RCC 7860 (cell line): ENCODE results near the gene ZBTB16.

Source experiments
- DNase-seq: peaks from one replicate; pipeline ENCODE4 v3.0.0-alpha.2; 2015; ENCODE audit warnings: low spot score
- FAIRE-seq: peaks from 2 replicates; lab custom pipeline; 2012; peaks lifted over from hg19 to GRCh38; lab: Jason Lieb, UNC

ZBTB16 gene

DNA sequence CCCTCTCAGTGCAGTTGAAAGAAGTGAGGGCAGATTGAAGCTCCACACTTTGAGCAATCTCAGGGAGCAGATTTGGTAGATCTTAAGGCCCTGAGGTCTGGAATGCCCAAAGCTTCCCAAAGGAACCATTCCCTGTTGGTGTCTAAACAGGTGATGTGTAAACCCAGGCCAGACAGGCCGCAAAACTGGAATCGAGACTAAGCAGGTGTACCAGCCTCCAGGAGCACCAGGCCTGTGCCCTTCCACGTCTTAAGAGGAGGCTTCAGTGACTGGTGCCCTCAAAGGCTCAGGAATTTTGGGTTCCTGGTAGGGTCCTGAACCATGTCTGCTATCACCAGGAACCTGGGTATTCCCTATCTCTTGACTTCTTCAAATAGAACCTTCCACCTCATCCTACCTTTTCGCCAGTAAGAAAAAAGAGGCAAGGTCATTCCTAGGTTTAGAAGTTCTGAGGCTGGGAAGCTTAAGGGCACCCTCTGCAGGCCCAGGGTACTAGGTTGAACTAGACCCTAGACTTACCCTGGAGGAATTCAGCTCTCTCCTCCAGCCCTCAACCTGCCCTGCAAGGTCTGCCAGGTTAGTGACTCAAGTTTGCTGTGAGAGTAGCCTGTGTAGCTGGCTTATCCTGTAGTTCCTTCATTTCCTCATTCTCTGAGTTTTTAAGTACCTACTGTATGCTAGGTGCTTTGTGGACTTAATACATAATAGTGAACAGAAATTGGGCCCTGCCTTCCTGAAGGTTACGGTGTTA is 136.6 kb downstream of the ZBTB16 start:
- DNase-seq = no peak
- FAIRE-seq = no peak

DNA sequence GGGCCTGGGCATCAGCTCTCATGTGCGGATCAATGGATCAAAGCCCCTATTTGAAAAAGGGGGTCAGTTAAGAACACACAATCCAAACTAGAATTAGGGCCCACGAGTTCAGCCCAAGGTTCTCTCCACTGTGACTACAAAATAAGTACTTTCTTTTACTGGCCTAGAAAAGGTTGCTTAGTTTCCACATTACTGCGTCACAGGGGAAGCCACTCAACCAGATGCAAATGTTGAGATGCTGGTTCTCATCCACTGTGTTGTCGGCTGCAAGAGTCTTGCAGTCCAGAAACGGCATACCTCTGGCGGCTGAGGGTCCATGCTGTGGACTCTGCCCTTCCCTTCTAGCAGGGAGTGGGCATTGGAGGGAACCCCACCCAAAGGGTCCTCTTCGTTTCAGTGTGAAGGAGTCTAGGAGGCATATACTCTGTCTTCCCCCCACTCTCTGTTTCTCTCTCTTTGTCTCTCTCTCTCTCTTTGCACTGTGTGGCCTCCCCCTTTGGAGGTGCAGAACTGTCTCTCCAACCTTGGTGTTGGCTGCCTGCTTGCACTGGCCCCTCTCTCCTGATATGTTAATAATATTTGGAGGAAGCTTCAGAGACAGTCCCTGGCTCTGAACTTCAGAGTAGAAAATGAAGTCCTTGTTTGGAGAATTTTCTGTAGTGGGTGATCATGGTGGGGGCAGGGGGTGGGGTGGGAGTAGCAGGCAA is 137.6 kb downstream of the ZBTB16 start:
- FAIRE-seq (no peak), DNase-seq (no peak)

DNA sequence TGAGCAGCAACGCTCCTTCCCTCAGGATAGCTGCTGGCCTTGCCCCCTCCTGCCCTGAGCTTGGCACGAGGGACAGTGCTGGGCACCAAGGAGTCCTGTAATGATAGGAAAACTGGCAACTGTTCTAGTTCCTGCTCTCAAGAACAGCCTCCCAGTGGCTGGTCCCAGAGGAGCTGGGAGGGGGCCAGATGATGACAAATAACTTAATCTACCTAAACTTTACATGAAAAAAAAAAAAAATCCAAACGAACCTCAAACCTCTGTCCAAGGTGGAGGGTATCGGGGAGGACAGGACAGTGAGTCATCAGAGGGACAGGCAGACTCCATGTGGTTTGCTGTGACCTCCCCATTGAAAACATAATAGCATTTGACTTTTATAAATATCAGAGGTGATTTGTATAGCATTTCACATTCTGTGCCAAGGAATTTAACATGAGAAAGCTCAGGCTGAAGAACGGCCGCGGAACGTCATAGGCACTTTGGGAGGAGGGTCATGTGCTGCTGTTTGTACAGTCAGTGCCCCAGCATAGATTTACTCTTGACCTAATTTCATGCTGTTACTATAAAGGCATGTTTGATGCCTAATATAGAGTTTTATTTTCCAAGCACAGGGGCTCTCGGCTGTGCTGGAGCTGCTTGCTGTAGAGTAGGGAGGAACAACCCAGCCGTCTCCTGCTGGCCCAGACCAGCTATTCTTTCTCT is 138.4 kb downstream of the ZBTB16 start:
- FAIRE-seq (no peak), DNase-seq (no peak)

DNA sequence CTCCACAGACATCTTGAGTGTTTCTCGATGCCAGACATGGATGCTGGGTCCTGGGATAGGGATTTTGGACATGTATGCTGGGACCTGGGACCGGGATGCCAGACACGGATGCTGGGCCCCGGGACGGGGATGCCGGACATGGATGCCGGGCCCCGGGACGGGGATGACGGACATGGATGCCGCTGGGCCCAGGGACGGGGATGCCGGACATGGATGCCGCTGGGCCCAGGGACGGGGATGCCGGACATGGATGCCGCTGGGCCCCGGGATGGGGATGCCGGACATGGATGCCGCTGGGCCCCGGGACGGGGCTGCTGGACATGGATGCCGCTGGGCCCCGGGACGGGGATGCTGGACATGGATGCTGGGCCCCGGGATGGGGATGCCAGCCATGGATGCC is 139.5 kb downstream of the ZBTB16 start:
- no peak for DNase-seq
- no peak for FAIRE-seq

DNA sequence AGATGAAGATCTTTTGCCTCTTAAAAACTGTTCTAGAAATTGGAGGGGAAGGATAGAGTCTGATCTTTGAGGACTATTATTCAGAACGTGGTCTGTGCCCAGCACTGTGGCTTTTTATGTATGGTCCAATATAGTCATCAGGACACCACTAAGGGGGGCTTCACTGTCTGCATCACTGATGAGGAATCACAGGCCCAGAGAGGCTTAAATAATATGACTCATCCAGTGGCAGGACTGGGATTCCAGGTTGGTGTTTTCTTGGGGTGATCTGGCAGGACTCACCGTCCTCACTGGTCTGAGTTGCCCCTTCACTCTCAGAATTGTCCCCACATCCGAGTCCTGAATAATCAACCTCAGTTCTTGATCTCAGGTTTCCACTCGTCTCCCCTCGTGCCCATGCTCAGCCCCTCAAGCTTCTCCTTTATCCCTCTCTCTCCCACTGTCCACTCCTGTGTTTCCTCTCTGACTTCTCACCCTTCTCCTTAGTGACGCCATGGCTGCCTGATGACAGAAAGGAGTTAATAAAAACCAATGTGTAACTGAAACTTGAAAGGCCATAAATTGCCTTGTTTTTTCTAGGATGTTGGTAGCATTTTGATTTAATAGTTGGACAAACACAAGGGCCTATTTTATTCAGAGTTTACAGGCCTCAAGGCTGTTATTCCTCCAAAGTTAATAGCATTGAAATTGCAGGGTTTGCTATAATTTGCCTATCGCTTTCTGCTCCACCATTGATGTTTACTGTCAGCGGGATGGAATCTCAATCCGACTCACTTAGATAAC is 141.0 kb downstream of the ZBTB16 start:
- no peak for DNase-seq
- FAIRE-seq = no peak

DNA sequence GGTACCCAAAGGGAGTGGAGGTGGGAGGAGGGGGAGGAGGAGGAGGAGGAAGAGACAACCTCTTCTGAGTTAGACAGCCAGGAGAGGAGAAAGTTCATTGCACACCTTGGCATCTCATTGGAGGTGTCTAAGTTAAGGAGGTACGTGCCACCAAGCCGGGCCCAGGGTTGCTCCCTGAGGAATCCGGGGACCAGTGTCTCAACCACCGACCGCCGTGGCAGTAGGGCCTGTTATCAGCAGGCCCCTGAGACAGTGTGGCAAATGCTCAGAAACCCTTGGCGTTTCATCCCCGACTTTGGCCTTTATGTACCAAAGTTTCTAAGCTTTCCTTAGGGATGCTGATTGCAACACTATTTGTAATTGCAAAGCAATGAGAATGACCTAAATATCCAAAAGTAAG is 141.7 kb downstream of the ZBTB16 start:
- no peak for DNase-seq
- no peak for FAIRE-seq

DNA sequence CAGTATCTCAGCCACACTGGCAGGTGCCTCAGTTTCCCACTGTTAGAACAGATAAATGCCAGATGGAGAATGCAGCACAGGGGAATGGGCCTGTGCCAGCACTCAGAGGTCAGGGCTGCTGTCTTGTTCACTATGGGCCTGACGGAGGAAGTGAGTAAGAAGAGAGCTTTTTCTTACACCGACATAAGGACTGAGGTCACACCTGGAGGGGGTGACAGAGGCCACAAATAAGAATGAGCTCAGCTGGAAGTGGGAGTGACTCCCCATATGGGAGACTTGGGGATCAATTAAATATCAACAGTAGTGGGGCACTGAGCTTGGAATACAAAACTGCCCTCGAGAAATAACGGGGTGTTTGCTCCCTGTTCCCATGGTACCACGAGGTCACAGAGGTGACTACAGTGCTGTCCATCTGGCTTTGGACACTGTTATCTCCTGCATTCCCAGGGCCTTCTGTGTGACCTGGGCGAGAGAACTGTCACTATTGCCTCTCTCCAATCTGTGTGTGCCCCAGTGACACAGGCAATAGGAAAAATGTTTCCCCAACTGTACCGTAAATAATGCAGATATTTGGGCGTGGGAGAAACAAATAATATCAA is 142.6 kb downstream of the ZBTB16 start:
- FAIRE-seq = no peak
- no peak for DNase-seq

DNA sequence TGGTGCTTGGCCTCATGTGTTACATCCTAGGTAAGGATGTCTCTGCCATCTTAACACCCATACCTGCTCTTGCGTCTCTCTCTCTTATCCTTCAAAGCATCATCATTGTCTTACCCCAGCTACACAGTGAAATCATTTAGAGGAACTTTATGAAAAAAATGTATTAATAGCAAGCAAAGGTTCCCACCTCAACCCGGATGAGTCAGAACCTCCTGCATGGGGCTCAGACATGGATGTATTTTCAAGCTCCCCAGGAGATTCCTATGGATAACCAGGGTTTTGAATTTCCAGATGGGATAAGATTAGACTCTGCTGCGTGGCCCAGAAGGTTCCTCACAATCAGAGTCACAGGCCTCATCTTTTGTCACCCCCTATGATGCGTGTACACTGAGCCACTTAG is 147.6 kb downstream of the ZBTB16 start:
- DNase-seq (no peak), FAIRE-seq (no peak)

DNA sequence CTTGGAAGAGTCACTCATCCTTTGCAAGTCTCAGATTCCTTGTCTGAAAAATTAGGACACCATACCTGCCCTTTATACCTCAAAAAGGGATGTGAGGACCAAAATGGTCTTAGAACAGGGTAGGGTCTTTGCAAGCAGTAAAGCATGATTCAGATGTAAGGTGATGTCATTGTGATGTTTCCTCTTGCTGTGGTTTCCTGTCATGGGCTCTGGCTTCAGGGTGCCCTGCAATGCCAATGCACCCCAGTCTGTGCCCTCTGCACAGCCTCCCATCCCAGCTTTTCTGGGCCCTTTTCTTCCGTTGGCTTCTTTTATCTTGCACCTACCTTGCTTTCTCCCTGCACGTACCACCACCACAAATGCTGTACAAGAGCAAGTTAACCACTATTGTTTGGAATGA is 148.9 kb downstream of the ZBTB16 start:
- DNase-seq = no peak
- no peak for FAIRE-seq

DNA sequence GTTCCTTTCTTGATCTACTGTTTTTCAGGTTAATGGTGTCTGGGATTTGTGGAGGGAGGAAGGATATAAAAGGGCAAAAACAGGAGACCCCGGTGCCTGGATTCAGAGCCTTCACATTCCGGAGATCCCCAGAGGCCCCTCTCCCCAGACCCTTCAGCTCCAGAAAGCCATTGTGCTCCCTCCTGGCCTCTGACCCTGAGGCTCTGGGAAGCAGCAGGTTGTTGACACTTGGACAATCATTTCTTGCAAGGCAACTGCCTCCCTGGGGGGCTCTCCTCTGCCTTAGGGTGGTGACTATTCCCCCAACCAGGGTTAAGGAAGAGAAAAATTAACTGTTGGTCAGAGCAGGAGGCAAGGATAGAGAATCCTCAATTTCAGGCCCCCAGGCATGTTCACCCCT is 149.8 kb downstream of the ZBTB16 start:
- FAIRE-seq (no peak), DNase-seq (no peak)

DNA sequence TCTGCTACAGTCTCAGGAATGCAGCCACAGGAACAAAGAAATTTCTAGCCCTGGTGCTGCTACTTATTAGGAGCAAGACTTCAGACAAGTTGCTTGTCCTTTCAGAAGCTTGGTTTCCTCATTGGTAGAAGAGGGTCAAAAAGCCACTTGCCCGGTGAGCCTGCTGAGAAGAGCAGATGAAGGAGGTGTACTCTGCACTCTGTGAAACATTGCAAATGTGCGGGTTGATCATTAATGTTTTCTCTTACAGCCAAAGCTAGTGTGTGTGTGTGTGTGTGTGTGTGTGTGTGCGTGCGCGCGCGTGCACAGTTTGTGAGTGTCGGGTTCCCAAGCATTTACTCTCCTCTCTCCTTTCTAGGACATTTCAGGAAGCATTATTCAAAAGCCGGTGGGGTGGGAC is 150.4 kb downstream of the ZBTB16 start:
- FAIRE-seq = no peak
- no peak for DNase-seq

DNA sequence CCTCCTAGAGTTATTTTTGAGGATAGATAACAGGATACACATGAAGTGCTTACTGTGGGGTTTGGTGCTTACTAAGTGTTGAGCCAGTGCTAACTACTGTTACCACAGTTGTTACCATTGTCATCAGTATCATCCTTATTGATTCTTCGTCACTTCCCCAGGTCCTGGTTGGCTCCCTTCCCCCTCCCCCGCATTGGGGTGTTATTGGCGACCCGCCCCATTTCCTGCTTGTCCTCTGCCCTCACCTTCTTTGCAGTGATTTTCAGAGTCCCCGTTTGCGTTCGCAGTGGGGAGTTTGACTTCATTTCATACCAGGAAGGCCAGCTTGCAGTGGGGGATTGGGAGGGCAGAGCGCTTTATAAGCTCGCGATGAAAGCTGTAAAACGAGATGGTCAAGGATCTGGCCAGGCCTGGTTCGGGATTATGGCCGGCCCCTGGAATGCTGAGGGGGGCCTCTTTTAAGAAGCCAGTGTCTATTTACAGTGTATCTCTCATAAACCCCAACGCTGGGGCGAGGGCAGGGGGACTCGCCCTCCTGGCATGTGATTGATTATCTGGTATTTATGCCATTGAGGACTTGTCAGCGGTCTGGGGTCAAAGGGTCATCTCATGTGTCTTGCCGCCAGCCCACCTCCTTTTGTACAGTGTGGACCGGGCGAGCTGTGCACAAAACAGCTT is 152.1 kb downstream of the ZBTB16 start:
- FAIRE-seq = no peak
- DNase-seq = no peak

DNA sequence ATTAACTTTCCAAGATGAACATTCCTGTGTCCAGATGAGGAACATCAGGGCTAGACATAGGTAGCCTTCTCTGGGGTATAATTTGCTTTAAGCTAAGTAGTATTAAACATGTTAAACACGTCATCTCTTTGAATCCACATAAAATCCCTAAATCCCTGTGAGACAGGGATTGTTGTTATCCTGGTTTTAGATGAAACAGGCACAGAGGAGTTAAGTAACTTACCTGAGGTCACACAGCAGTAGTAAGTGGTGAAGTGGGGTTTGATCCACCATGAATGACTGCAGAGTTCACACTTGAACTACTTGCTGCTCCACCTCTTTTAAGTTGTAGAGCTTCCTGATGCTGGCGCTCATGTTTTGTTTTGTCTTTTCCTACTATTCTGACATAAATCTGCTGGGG is 154.1 kb downstream of the ZBTB16 start:
- FAIRE-seq (no peak), DNase-seq (no peak)

DNA sequence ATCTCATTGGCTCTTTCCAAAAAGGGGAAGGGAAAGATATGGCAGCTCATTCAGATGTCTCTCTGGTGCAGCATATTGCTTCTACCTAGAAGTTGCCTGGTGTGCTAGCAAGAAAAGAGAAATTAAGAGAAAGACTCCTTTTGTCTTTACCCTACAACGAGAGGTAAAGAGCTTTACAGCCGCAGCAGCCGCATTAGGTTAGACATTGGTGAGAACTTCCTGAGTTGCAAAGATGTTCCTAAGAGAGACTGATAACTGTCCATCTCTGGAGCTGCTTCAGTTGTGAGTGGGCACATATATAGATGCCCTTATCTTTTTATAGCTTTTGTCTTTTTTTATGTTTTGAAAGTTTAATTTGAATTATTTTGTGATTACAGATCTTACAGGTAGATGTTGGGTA is 155.9 kb downstream of the ZBTB16 start:
- FAIRE-seq (no peak), DNase-seq (no peak)

DNA sequence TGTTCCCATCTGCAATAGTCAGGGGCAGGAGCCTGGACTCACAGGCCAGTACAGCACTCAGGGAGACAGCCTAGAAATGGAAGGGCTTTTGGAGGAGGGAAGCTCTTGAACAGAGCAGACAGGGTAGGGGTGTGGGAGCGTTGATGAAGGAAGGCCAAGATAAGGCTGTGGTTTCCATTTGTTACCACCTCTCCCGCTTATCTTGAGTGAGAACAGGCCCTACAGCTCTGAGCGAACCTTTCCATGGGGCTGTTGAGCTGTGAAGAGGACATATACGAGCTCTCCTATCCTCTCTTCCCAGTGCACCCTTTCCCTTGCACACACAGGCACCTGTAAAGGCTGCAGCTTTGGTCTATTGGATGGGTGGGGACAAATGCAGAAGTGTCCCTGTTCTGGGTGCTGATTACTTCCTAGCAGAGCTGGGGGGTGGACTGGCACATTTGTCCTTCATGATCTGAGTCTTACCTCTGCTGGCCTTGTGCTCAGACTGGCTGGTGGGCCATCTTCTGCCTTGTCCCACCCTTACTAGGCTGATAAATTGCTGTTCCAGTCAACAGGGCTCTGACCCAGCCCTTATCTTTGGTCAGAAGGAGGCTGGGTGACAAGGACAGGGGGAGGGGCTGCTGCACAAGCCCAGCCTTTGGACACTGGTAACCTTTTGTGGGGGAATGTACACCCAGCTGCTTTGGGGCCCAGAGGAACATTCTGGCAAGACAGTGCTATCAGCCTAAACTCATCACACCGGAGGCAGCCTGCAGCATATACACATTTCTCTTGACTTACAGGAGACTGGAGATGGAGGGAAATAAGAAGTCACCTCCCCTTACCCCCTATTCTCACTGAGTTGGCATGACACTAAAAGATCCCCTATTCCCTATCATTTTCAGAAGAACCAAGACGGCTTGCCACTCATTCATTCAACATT is 156.6 kb downstream of the ZBTB16 start:
- FAIRE-seq (no peak), DNase-seq (no peak)

DNA sequence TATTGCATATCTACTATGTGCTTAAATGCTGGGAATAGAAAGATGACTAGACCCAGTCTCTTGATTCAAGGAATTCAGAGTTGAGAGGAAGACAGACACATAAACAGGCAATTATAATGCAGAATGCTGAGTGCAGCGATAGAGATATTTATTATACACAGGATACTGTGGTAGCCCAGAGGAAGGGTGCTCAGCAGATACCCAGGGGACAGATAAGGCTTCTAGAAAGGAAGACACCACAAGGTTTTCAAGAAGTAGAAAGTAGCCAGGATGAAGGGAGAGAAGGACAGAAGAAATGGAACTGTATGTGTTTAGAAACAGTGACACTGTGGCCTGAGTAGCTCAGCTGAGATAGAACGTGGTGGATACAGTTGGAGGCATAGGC is 157.3 kb downstream of the ZBTB16 start:
- no peak for FAIRE-seq
- DNase-seq = no peak

DNA sequence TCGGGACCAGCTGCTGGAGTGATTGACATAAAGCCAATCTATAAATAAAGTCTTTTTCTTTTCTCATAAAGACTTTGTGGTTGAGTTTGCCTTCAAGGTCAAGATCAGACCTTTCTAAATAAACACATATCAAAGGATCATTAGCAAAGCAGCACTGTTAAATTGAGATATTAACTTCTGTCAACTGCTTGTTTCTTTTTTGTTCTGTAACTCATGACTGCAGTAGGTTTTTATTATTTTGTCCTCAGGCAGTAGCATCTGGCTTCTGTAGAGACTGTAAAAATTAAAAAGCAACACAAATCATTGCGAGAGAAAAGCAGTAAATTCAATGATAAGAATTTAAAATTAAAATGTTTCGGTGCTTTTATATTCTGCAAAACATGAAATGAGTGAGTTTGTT is 159.0 kb downstream of the ZBTB16 start:
- FAIRE-seq (no peak), DNase-seq (no peak)

DNA sequence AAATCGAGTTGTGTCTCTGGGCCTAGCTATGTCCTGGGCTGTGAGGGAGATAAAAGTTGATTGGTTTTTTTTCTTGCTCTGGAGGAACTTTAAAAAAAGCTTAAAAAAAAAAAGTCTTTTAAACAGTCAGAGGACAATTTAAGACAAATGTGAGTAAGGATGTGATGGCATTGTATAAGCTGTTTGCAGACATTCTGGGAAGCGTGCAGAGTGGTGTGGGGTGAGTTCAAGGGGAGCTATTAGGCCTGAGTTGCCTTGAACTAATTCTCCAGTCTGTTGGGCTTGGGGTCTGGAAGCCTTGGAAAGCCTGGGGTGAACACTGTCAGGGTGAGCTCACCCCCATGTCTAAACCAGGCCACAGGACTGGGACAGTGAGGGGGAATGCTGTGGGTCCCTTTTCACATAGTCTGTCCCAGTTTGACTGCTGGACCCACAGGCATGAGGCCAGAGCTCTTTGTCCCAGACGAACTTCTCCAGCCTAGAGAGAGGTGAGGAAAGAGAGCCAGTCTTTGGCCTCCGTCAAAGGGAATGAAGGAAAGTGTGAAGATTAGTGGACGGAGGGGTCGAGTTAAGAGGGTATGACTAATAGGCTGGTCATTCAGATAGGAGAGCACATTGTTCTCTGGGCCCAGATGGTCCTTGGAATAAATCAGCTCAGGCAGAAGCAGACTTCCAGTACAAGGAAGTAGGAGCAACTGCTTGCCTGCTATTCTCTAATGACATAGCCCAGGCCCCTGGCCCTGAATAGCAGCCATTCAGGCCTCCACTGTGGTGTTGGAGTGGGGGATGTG is 160.2 kb downstream of the ZBTB16 start:
- no peak for DNase-seq

DNA sequence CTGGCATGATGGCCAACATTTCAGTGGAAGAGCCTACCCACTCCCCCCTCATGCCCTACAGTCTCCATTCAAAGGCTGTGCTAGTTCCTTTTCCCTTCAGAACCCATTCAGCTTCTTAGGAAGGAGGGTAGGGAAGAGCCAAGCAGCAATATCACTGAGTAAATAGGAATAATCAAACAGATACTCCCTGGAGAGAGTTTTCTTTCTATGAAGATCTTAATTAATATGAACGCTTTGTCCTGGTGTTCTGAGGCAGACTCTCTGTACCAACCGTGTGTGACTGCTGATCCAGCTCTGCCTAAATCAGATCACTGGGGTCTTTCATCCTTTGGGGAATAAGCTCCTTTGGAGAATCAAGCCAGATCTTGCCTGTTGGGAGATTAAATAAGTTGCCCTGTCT is 161.5 kb downstream of the ZBTB16 start:
- DNase-seq (no peak), FAIRE-seq (no peak)

More for the DNA sequence above, 160.2 kb downstream of the ZBTB16 start:
- FAIRE-seq = no peak
